ENCODE results near the gene IL6.

DNA sequence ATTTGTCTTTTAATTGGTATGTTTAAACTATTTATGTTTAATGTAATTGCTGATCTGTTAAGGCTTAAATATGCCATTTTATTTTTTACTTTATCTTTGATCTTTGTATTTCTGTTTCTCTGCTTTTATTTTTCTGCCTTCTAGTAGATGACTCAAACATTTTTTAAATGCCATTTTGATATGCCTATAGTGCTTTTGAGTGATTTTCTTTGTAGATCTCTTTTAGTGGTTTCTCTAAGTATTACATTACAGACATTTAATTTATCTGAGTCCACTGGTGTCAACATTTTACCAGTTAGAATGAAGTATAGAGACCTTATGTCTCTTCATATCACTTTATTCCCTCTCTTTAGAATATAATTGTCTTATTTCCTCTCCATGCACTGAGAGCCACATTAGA, 32.7 kb downstream of the IL6 start:
- no peak for TF ChIP-seq MAZ (CRISPR knock-in tag; conservative IDR thresholded peaks at IDR 0.05 in 1 of 2, IDR thresholded peaks at IDR 0.05 in 1 of 2)
- TF ChIP-seq POLR2A (conservative IDR thresholded peaks at IDR 0.05): no peak
- TF ChIP-seq EP300 (IDR thresholded peaks at IDR 0.05; ENCODE audit: low read length): no peak
- TF ChIP-seq GTF2F1 (IDR thresholded peaks at IDR 0.05; ENCODE audit: low read depth, low read length): no peak
- no peak for TF ChIP-seq TCF7L2 (IDR thresholded peaks at IDR 0.05; ENCODE audit: low read depth, low read length)
- TF ChIP-seq, protein P1, sequence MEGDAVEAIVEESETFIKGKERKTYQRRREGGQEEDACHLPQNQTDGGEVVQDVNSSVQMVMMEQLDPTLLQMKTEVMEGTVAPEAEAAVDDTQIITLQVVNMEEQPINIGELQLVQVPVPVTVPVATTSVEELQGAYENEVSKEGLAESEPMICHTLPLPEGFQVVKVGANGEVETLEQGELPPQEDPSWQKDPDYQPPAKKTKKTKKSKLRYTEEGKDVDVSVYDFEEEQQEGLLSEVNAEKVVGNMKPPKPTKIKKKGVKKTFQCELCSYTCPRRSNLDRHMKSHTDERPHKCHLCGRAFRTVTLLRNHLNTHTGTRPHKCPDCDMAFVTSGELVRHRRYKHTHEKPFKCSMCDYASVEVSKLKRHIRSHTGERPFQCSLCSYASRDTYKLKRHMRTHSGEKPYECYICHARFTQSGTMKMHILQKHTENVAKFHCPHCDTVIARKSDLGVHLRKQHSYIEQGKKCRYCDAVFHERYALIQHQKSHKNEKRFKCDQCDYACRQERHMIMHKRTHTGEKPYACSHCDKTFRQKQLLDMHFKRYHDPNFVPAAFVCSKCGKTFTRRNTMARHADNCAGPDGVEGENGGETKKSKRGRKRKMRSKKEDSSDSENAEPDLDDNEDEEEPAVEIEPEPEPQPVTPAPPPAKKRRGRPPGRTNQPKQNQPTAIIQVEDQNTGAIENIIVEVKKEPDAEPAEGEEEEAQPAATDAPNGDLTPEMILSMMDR (IDR thresholded peaks at IDR 0.05 in 2 of 3, conservative IDR thresholded peaks at IDR 0.05 in 1 of 3; ENCODE audit: insufficient read depth in 2 of 3, low read depth in 1 of 3, low read length in 3 of 3): no peak
- no peak for TF ChIP-seq BACH1 (tag; IDR thresholded peaks at IDR 0.05)
- TF ChIP-seq EHMT2 (IDR thresholded peaks at IDR 0.05): no peak
- TF ChIP-seq ZNF395 (CRISPR knock-in tag; IDR thresholded peaks at IDR 0.05): no peak
- no peak for TF ChIP-seq ARID4B (CRISPR knock-in tag; IDR thresholded peaks at IDR 0.05)
- no peak for TF ChIP-seq SMARCA4 (IDR thresholded peaks at IDR 0.05)
- no peak for TF ChIP-seq SRF (CRISPR knock-in tag; IDR thresholded peaks at IDR 0.05)
